ENCODE data around the gene C1S. TPM values are rescaled to one million over a fixed set of nuclear protein-coding genes. Genes with fewer than 3 reads are reported as not detected.
"Not testable (repeated sequence)": the region's sequence is repeated elsewhere in the genome, so short reads cannot be mapped to it uniquely, and the experiment has no call there.

Gene C1S
- 1.7 and 2.7 TPM in 2 replicates for total RNA-seq

GRCh38 chr12:7060353-7060954, at the start of gene C1S:
TSS of gene C1S (plus strand) at chr12:7060718. CDS start at chr12:7061913, 1,195 bp downstream.
- intact Hi-C loops (cut with micrococcal nuclease): no loop called here

GRCh38 chr12:7011398-7011797, 49.1 kb upstream of the C1S start:
- intact Hi-C loops (cut with micrococcal nuclease): not testable (repeated sequence)

DNA sequence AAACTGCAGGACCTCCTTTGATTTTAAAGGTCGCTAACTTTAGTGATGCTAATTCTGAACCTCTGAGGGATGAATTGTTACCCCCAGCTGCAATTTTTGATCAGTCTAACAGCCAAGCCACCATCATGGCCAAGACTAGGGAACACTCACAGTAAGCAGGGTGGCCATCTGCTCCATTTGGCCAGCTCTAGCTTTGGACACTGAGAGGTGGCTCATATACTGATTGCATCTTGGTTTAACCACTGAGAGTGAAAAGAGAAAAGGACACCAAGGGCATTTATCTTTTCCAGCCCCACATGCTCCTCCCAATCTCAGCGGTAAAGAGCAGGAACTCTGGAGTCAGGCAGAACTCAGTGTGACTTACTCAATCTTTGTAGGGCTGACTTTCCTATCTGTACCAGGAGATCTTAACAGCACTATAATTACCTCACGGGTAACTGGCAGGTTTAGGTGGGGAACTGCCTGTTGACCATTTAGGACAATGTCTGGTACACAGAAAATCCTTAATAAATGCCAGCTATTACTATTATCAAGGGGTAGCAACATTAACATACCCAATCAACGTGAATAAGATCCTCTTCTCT, 48.4 kb upstream of the C1S start:
- intact Hi-C loops (cut with micrococcal nuclease): no loop called here

- intact Hi-C loops (cut with micrococcal nuclease): no loop called here
Measured at GRCh38 chr12:7013101-7013500, 47.4 kb upstream of the C1S start.

DNA sequence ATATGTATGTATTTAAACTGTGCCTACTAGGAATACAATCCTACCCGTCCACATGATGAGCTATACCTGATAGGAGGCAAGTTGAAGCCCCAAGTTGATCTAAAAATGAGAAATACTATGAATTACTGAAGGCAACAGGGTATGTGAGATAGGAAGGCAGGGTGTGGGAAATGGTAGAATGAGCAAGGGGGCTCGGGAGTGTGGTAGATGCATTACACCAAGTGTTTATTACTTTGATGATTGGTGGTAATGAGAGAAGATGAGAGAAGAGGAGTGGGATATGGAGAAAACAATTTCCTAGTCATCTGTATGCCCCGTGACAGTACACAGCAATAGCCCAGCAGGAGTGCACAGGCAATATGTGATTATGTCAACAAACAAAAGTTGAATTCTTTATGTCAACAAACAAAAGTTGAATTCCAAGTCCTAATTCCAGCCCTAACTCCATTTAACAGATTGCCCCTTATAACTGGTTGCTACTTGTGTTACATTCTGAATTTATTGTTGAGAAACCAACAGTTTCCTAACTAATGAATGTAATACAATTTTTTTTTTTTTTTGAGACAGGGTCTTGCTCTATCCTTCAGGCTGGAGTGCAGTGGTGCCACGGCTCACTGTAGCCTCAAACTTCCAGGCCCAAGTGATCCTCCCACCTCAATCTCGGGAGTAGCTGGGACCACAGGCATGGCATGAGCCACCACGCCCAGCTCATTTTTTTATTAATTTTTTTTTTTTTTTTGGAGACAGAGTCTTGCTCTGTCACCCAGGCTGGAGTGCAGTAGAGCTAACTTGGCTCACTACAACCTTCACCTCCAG, 44.8 kb upstream of the C1S start:
- intact Hi-C loops (cut with micrococcal nuclease): no loop called here

DNA sequence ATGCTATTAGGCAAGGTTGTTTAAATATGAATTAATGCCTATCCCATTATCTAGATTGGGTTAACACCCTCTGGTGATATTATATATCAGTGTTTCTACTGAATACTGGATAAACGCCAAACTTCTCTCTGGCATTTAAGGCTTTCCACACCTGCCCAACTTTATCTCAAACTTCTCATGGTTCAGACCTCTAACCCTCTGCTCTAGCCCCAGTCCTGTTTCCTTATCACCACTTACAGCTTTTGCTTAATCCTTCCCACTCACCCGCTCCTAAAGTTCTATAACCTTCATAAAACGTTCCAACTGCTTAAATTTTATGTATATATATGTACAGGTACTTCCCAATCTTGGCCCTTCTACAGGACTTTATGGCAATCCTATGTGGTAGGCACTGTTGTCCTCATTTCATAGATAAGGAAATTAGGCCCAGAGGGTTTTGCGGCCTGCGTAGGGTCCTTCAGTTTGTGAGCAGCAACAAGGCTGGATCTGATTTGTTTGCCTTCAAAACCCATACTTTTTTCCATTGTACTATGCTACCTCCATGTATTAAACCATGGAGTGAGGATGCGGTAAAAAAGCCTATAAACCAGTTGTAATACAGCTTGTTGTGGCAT, 43.5 kb upstream of the C1S start:
- intact Hi-C loops (cut with micrococcal nuclease): no loop called here

GRCh38 chr12:7017870-7018349, 42.6 kb upstream of the C1S start:
- intact Hi-C loops (cut with micrococcal nuclease): loop anchor here (1.0 to 2.0 kb wide), 18 partner anchors 25 to 1065 kb away; partner anchors contain the start of genes C12orf57, C1R, CDCA3 and CLSTN3

- intact Hi-C loops (cut with micrococcal nuclease): loop anchor here (1.0 to 2.0 kb wide), 19 partner anchors 24 to 1064 kb away; partner anchors contain the start of genes C12orf57, C1R, CDCA3 and CLSTN3
Measured at GRCh38 chr12:7018350-7019042, 42.0 kb upstream of the C1S start, which contains the start of gene LPCAT3. TSS of gene LPCAT3 (minus strand) at chr12:7018476. CDS start at chr12:7018424, 52 bp downstream.

DNA sequence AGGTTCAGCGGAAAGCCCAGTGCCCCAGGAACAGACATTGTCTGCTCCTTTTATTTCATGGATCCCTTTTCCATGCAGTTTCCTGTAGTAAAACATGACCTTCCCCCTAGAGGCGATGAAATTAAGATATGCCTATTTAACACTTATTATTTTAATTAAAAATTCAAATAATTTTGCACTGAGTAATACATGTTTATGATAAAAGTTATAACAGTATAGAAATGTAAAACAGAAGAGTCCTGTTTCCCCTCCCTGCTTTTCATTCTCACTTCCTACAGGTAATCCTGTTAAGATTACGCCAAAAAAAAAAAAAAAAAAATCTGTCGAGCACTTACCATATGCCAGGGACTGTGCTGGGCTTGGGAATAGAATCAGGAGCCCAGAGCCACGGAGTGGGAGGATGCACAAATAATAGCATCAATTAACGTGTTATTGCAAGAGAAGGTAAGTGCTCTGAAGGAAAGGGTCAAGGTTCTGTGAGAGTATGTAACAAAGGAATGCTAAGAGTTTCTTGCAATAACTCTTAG, 41.4 kb upstream of the C1S start:
- intact Hi-C loops (cut with micrococcal nuclease): loop anchor here (1.0 to 2.0 kb wide), 5 partner anchors 24 to 1064 kb away; partner anchors contain the start of genes NCAPD2 and NECAP1

DNA sequence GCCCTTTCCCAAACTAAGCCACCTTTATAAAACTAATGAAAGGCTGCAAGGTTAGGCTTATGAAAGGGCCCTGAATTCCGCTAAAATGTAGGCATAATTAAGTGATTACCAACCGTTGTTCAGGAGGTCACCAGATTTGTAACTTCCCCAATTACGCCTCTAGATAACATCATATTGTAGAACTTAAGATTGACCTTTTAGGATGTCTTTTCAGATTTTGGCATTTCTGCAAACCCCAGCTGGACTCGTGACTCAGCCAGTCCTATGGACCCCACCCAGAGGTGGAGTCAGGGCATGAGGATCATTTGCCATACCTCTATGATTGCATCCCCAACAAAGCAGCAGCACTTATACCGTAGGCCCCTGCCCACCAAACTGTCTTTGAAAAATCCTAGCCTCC, 38.6 kb upstream of the C1S start:
- intact Hi-C loops (cut with micrococcal nuclease): no loop called here

- intact Hi-C loops (cut with micrococcal nuclease): no loop called here
Measured at GRCh38 chr12:7023114-7023513, 37.4 kb upstream of the C1S start.

DNA sequence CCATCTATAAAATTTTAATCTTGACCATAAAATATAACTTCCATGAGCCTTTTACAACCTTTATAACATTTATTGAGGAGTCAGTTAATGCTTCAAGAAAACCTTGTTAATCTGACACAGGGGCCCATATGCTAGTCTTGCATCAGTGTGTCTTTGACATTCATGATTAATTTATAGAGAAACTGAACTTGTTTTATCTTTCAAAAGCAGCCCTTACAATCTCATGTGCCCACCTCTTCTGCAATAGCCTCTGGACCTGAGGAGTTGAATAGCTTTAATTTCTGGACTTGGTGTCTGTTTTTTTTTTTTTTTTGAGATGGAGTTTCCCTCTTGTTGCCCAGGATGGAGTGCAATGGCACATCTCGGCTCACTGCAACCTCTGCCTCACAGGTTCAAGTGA, 33.7 kb upstream of the C1S start:
- intact Hi-C loops (cut with micrococcal nuclease): no loop called here

DNA sequence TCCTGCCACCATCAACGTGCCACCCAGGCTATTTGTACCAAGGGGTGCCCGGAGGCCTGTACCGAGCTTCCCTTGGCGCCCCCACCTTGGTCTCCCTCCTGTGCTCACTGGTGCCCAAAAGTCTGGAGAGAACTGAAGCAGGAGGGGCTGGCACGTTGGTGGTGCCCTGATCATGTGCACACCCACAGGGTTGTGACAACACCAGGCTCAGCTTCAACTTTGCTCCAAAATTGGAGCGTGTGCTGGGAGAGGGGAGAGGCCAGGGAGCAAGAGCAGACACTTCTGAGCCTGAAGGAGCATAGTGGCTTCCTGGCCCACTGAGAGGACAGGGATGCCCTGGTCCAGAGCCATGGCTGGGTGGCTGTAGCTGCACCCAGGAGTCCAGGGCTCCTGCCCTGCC, 29.2 kb upstream of the C1S start:
- intact Hi-C loops (cut with micrococcal nuclease): no loop called here

GRCh38 chr12:7032990-7033389, 27.5 kb upstream of the C1S start:
- intact Hi-C loops (cut with micrococcal nuclease): no loop called here

- intact Hi-C loops (cut with micrococcal nuclease): no loop called here
Measured at GRCh38 chr12:7034464-7034863, 26.1 kb upstream of the C1S start.

- intact Hi-C loops (cut with micrococcal nuclease): no loop called here
Measured at GRCh38 chr12:7035463-7035862, 25.1 kb upstream of the C1S start.

GRCh38 chr12:7037411-7037810, 23.1 kb upstream of the C1S start:
- intact Hi-C loops (cut with micrococcal nuclease): not testable (repeated sequence)

DNA sequence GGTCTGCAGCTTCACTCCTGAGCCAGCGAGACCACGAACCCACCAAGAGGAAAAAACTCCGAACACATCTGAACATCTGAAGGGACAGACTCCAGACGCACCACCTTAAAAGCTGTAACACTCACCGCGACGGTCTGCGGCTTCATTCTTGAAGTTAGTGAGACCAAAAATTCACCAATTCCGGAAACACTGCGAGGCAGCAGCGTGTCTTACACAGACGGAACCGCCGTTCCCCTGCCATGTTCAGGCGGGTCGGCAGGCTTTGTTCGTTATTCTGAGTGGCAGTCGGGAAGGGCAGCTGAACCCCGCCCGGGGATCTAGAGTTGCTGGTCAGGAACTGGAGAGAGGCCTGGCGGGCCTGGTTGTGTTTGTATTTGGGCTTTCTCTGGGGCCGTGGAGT, 21.9 kb upstream of the C1S start:
- intact Hi-C loops (cut with micrococcal nuclease): no loop called here

DNA sequence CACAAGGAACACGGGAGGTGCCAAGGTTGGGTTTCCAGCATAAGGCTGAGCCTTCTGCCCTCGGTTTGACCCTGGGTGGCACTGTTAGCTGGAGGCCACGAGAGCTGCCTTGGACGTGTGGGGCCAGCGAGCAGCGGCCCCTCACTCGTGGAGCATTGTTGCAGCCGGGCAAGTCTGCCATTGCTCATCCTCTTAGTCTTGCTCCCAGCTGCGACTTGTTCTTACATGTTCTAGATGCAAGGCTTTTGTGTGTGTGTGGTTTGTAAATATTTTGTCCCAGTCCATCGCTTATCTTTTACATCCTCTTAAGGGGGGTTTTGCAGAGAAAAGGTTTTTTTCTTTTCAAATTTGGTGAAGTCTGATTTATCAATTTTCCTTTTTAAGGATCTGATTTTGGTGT, 21.1 kb upstream of the C1S start:
- intact Hi-C loops (cut with micrococcal nuclease): no loop called here

GRCh38 chr12:7042842-7043241, 17.7 kb upstream of the C1S start:
- intact Hi-C loops (cut with micrococcal nuclease): loop anchor here (2.0 kb wide), 1 partner anchor 24 kb away; the partner anchor contains the start of gene LPCAT3

- intact Hi-C loops (cut with micrococcal nuclease): no loop called here
Measured at GRCh38 chr12:7045913-7046312, 14.6 kb upstream of the C1S start.
